AG04449 (cell line): Measurements from ENCODE around the gene LILRA6.

Experiments used
- CTCF ChIA-PET: fragments of 350-600 bp; formaldehyde crosslinking; extraction: SDS; loops from one replicate; lab custom pipeline; 2021; ENCODE audit warnings: antibody characterized with exemption; lab: Yijun Ruan, JAX
- POLR2A ChIA-PET: fragments of 400-600, 350-600 bp; formaldehyde crosslinking; extraction: SDS; loops from one replicate; lab custom pipeline; 2020; ENCODE audit warnings: antibody characterized with exemption, inconsistent platforms; lab: Yijun Ruan, JAX
- DNase-seq: peaks from one replicate; pipeline ENCODE4 v3.0.0-alpha.2; 2010; ENCODE audit warnings: low read depth, low spot score
- H3K4me3 ChIP-seq: 2 replicates; pipeline ENCODE4 v1.5.1; 2011; ENCODE audit warnings: low read depth, mild to moderate bottlenecking, control low read depth, low read length
- TF ChIP-seq, protein P1 (sequence below): IDR thresholded peaks from one replicate; pipeline ENCODE4 v1.5.1; 2011; ENCODE audit warnings: mild to moderate bottlenecking, moderate library complexity, low read length, control low read depth, inconsistent platforms; ENCODE audit not compliant: insufficient read depth; ENCODE audit errors: missing control alignments

Gene LILRA6

DNA sequence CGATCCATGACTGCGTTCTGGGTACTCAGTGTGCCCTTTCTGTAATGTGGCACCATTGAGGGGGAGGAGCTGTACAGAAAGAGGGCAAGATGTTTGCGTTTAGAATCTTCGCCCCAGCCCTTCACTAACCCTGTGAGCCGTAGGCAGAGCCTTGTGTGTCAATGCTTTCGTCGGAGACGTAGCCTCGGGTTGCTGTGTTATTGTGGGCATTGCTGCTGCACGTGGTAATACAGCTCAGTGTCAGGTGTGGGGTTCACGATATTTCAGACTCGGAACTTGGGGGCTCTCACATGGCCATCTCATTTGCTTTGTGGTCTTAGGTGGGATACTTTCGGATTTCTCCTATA lies 35.8 kb downstream of the LILRA6 start:
- TF ChIP-seq, protein P1, sequence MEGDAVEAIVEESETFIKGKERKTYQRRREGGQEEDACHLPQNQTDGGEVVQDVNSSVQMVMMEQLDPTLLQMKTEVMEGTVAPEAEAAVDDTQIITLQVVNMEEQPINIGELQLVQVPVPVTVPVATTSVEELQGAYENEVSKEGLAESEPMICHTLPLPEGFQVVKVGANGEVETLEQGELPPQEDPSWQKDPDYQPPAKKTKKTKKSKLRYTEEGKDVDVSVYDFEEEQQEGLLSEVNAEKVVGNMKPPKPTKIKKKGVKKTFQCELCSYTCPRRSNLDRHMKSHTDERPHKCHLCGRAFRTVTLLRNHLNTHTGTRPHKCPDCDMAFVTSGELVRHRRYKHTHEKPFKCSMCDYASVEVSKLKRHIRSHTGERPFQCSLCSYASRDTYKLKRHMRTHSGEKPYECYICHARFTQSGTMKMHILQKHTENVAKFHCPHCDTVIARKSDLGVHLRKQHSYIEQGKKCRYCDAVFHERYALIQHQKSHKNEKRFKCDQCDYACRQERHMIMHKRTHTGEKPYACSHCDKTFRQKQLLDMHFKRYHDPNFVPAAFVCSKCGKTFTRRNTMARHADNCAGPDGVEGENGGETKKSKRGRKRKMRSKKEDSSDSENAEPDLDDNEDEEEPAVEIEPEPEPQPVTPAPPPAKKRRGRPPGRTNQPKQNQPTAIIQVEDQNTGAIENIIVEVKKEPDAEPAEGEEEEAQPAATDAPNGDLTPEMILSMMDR = no peak
- no peak for DNase-seq
- CTCF ChIA-PET = no interaction called here

GRCh38 chr19:54206030-54206830 lies 36.4 kb downstream of the LILRA6 start:
- ChIA-PET POLR2A (interaction anchor here (0.6 to 1.6 kb wide), 2 partner anchors 15 to 55 kb away, joined by 3 read pairs; partner anchors contain the start of gene TSEN34), CTCF (no interaction called here)
- no peak overlapping the region for H3K4me3 ChIP-seq
- no peak for DNase-seq
- TF ChIP-seq, protein P1 = no peak

More for the DNA sequence above, 35.8 kb downstream of the LILRA6 start:
- POLR2A ChIA-PET = no interaction called here
- no peak overlapping the region for H3K4me3 ChIP-seq

- no peak for DNase-seq
- TF ChIP-seq, protein P1 = no peak
- CTCF ChIA-PET = interaction anchor here (0.8 to 1.4 kb wide), 3 partner anchors 15 to 45 kb away, joined by 3 to 4 read pairs (median 4); partner anchors contain the start of gene MBOAT7
- H3K4me3 ChIP-seq = no peak overlapping the region
- POLR2A ChIA-PET = interaction anchor here (1.6 kb wide), 1 partner anchor 13 kb away, joined by 3 read pairs; the partner anchor contains the start of gene TSEN34
These were observed 37.7 kb downstream of the LILRA6 start for GRCh38 chr19:54204767-54205468.

GRCh38 chr19:54203151-54203611 lies 39.4 kb downstream of the LILRA6 start:
- no peak for DNase-seq
- ChIA-PET CTCF (no interaction called here), POLR2A (interaction anchor here (5.5 kb wide), 1 partner anchor 13 kb away, joined by 108 read pairs; the partner anchor contains the start of genes MBOAT7 and TSEN34)
- TF ChIP-seq, protein P1 = no peak
- no peak overlapping the region; the same call in 1 of the 2 replicates for H3K4me3 ChIP-seq

DNA sequence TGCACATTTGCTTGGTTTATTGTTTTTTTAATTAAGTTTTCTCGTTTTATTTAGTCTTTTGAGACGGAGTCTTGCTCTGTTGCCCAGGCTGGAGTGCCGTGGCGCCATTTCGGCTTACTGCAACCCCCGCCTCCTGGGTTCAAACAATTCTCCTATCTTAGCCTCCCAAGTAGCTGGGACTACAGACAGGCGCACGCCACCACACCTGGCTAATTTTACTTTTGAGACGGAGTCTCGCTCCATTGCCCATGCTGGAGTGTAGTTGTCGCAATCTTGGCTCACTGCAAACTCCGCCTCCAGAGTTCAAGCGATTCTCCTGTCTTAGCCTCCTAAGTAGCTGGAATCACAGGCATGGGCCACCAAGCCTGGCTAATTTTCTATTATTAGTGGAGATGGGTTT lies 40.6 kb downstream of the LILRA6 start:
- TF ChIP-seq, protein P1 = no peak
- POLR2A ChIA-PET = interaction anchor here (2.3 to 5.5 kb wide), 2 partner anchors 9 to 11 kb away, joined by 23 to 108 read pairs; partner anchors contain the start of genes MBOAT7 and TSEN34
- peak overlapping the region; percentile 91 for H3K4me3 ChIP-seq
- CTCF ChIA-PET = interaction anchor here (0.6 to 1.0 kb wide), 3 partner anchors 8 to 64 kb away, joined by 3 read pairs; no protein-coding TSS in a partner anchor
- no peak for DNase-seq
